ENCODE measurements around the gene HMGA1.
A peak's percentile ranks its signal among the peaks of the same experiment; 100 is the strongest.

DNA sequence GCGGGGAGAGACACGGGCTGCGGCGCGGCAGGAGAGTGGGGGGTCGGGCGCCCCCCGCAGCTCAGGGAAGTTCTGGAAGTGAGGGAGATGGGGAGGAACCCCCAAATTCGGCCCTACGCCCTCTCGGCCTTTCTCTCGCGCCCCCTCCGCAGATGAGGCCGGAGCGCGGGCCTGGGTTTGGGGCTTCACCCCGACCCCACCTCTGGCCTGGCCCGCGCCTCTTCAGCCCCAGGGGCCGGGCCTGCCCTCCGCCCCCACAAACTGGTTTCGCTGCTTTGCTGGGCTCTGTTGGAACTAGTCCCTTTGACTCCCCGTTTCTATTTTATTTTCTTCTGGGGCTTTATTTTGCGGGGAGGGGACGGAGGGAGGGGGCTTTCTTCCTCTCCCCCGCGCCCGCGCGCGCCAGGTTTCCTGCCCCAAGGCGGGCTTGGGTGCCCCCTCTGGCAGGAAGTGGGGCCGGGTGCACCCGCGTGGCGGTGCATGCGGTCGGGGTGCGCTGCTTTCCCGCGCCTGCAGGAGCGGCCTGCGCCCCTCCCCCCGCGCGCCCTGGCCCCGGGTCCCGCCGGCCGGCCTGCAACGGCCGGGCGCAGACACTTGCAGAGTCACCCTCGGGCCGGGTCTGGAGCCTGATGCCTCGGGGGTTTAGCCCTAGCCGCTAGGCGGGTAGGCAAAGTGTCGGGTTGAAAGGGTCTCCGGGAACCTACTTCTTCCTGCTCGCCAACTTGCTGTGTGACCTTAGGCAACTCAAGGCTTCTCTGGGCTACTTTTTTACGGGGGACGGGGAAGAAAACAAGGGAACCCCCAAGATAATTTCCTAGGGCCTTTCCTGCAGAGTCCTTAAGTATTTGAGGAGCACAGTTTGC, 1.3 kb downstream of the HMGA1 start:
- TF ChIP-seq, protein P1, sequence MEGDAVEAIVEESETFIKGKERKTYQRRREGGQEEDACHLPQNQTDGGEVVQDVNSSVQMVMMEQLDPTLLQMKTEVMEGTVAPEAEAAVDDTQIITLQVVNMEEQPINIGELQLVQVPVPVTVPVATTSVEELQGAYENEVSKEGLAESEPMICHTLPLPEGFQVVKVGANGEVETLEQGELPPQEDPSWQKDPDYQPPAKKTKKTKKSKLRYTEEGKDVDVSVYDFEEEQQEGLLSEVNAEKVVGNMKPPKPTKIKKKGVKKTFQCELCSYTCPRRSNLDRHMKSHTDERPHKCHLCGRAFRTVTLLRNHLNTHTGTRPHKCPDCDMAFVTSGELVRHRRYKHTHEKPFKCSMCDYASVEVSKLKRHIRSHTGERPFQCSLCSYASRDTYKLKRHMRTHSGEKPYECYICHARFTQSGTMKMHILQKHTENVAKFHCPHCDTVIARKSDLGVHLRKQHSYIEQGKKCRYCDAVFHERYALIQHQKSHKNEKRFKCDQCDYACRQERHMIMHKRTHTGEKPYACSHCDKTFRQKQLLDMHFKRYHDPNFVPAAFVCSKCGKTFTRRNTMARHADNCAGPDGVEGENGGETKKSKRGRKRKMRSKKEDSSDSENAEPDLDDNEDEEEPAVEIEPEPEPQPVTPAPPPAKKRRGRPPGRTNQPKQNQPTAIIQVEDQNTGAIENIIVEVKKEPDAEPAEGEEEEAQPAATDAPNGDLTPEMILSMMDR (IDR thresholded peaks at IDR 0.05) = peak in 1 of 4 experiments; percentile 44
- no peak for TF ChIP-seq POLR2A (IDR thresholded peaks at IDR 0.05)

All from uterus (tissue), 2 donors.